H9 (cell line): ENCODE results near the gene HACD1. TPM values are rescaled to one million over a fixed set of nuclear protein-coding genes. Genes with fewer than 3 reads are reported as not detected.

Source experiments
- DNase-seq: peaks from one replicate; pipeline ENCODE4 v3.0.0-alpha.2; 2017
- H2AFZ ChIP-seq: one replicate; pipeline ENCODE4 v1.6.1; 2013; ENCODE audit warnings: mild to moderate bottlenecking, low read length, control low read depth, moderate library complexity
- H2AK5ac ChIP-seq: 2 replicates; pipeline ENCODE4 v1.6.1; 2013; ENCODE audit warnings: low read length, control low read depth, mixed read lengths; ENCODE audit not compliant: insufficient read length
- H2BK120ac ChIP-seq: one replicate; pipeline ENCODE4 v1.6.1; 2013; ENCODE audit warnings: low read depth, mild to moderate bottlenecking, low read length, control low read depth, inconsistent platforms; ENCODE audit not compliant: poor library complexity, severe bottlenecking
- H2BK12ac ChIP-seq: 2 replicates; pipeline ENCODE4 v1.6.1; 2013; ENCODE audit warnings: low read length, control low read depth, mixed read lengths, low read depth; ENCODE audit not compliant: insufficient read length
- H2BK15ac ChIP-seq: 2 replicates; pipeline ENCODE4 v1.6.1; 2013; ENCODE audit warnings: low read depth, low read length, control low read depth
- H2BK20ac ChIP-seq: one replicate; pipeline ENCODE4 v1.6.1; 2013; ENCODE audit warnings: low read depth, mild to moderate bottlenecking, low read length, control low read depth, inconsistent platforms; ENCODE audit not compliant: poor library complexity, severe bottlenecking
- H2BK5ac ChIP-seq: 2 replicates; pipeline ENCODE4 v1.6.1; 2013; ENCODE audit warnings: low read length, control low read depth, mixed read lengths; ENCODE audit not compliant: insufficient read length
- H3K14ac ChIP-seq: 2 replicates; pipeline ENCODE4 v1.6.1; 2013; ENCODE audit warnings: low read length, control low read depth; ENCODE audit not compliant: insufficient read depth
- H3K18ac ChIP-seq: 2 replicates; pipeline ENCODE4 v1.6.1; 2013; ENCODE audit warnings: low read depth, mild to moderate bottlenecking, mixed read lengths, low read length, control low read depth; ENCODE audit not compliant: insufficient read length
- H3K23ac ChIP-seq: 2 replicates; pipeline ENCODE4 v1.6.1; 2013; ENCODE audit warnings: low read length, control low read depth, mixed read lengths, low read depth; ENCODE audit not compliant: insufficient read length
- H3K23me2 ChIP-seq: 2 replicates; pipeline ENCODE4 v1.6.1; 2013; ENCODE audit warnings: low read depth, mild to moderate bottlenecking, mixed read lengths, low read length, control low read depth; ENCODE audit not compliant: insufficient read length, poor library complexity, severe bottlenecking
- H3K27ac ChIP-seq: 2 replicates; pipeline ENCODE4 v1.5.1; 2013; ENCODE audit warnings: low read length, control low read depth, mixed read lengths, low read depth; ENCODE audit not compliant: insufficient read length
- H3K27me3 ChIP-seq: 2 replicates; pipeline ENCODE4 v1.6.1; 2013; ENCODE audit warnings: low read length, control low read depth, inconsistent platforms; ENCODE audit not compliant: insufficient read depth
- H3K4ac ChIP-seq: 2 replicates; pipeline ENCODE4 v1.6.1; 2013; ENCODE audit warnings: low read depth, mild to moderate bottlenecking, control low read depth, inconsistent platforms, low read length, moderate library complexity
- H3K4me1 ChIP-seq: 2 replicates; pipeline ENCODE4 v1.6.1; 2013; ENCODE audit warnings: low read length, control low read depth, inconsistent platforms; ENCODE audit not compliant: insufficient read depth
- H3K4me2 ChIP-seq: 2 replicates; pipeline ENCODE4 v1.6.1; 2013; ENCODE audit warnings: low read length, control low read depth, mixed read lengths; ENCODE audit not compliant: insufficient read length, insufficient read depth
- H3K56ac ChIP-seq: 2 replicates; pipeline ENCODE4 v1.6.1; 2013; ENCODE audit warnings: low read depth, mild to moderate bottlenecking, mixed read lengths, low read length, control low read depth; ENCODE audit not compliant: insufficient read length
- H3K79me1 ChIP-seq: 2 replicates; pipeline ENCODE4 v1.6.1; 2013; ENCODE audit warnings: low read depth, mild to moderate bottlenecking, moderate library complexity, low read length, control low read depth, inconsistent platforms; ENCODE audit not compliant: insufficient read depth, poor library complexity, severe bottlenecking
- H3K79me2 ChIP-seq: 2 replicates; pipeline ENCODE4 v1.6.1; 2013; ENCODE audit warnings: low read length, control low read depth, inconsistent platforms; ENCODE audit not compliant: insufficient read depth
- H3K9ac ChIP-seq: 2 replicates; pipeline ENCODE4 v1.6.1; 2013; ENCODE audit warnings: low read length, control low read depth, mixed read lengths; ENCODE audit not compliant: insufficient read length; ENCODE audit errors: extremely low read depth
- H3K9me3 ChIP-seq: one replicate; pipeline ENCODE4 v1.6.1; 2013; ENCODE audit warnings: low read depth, low read length, inconsistent platforms; ENCODE audit not compliant: control insufficient read depth
- H3T11ph ChIP-seq: one replicate; pipeline ENCODE4 v1.6.1; 2013; ENCODE audit warnings: mild to moderate bottlenecking, low read length, control low read depth, inconsistent platforms
- H4K20me1 ChIP-seq: one replicate; pipeline ENCODE4 v1.6.1; 2013; ENCODE audit not compliant: control insufficient read depth, insufficient read length, insufficient read depth
- H4K5ac ChIP-seq: 2 replicates; pipeline ENCODE4 v1.6.1; 2013; ENCODE audit warnings: low read depth, mild to moderate bottlenecking, mixed read lengths, low read length, control low read depth; ENCODE audit not compliant: insufficient read length
- H4K8ac ChIP-seq: replicated peaks from 2 replicates; pipeline ENCODE4 v1.6.1; 2013; ENCODE audit warnings: low read length, control low read depth, mixed read lengths, low read depth; ENCODE audit not compliant: insufficient read length
- H4K91ac ChIP-seq: 2 replicates; pipeline ENCODE4 v1.6.1; 2013; ENCODE audit warnings: low read depth, mild to moderate bottlenecking, moderate library complexity, mixed read lengths, low read length, control low read depth; ENCODE audit not compliant: insufficient read length
- H3K27ac Mint-ChIP-seq, 3 experiments: 2 replicates in 2 of 3; 3 replicates in 1 of 3; pipeline ENCODE4 v1.8.0; 2020 to 2021; ENCODE audit warnings: mixed read lengths in 3 of 3, mild to moderate bottlenecking in 1 of 3, moderate library complexity in 1 of 3
- H3K27me3 Mint-ChIP-seq: 2 replicates; pipeline ENCODE4 v1.8.0; 2021; ENCODE audit warnings: low read depth, mild to moderate bottlenecking, moderate library complexity, mixed read lengths
- H3K36me3 Mint-ChIP-seq, 3 experiments: 2 replicates in 2 of 3; 3 replicates in 1 of 3; pipeline ENCODE4 v1.8.0; 2020 to 2021; ENCODE audit warnings: low read depth in 3 of 3, mixed read lengths in 3 of 3; ENCODE audit not compliant: insufficient read depth in 1 of 3
- H3K4me1 Mint-ChIP-seq, 2 experiments: 2 replicates each; pipeline ENCODE4 v1.8.0; 2020; ENCODE audit warnings: mixed read lengths in 2 of 2
- H3K4me3 Mint-ChIP-seq, 2 experiments: 2 replicates in 1 of 2; 3 replicates in 1 of 2; pipeline ENCODE4 v1.8.0; 2020 to 2021; ENCODE audit warnings: mild to moderate bottlenecking in 2 of 2, mixed read lengths in 2 of 2, moderate library complexity in 1 of 2
- H3K9me3 Mint-ChIP-seq, 2 experiments: 2 replicates in 1 of 2; 3 replicates in 1 of 2; pipeline ENCODE4 v1.8.0; 2020; ENCODE audit warnings: mild to moderate bottlenecking in 2 of 2, mixed read lengths in 2 of 2, moderate library complexity in 1 of 2
- WGBS: extraction: QIAGEN DNeasy Blood & Tissue Kit; methylation state at CpG from one replicate; pipeline ENCODE4 v1.1.7; 2013; ENCODE audit warnings: missing lambda C conversion rate, low lambda C conversion rate, mixed read lengths; ENCODE audit not compliant: insufficient read length; ENCODE audit errors: extremely low coverage; 5-methylcytosine and 5-hydroxymethylcytosine counted together
- total RNA-seq: library from RNA; stranded (reverse); gene quantifications from 2 replicates; pipeline ENCODE4 v1.2.1, GENCODE V29; 2021
- TF ChIP-seq, protein P1 (sequence below): fragments of 200-600 bp; sonication (generic); conservative IDR thresholded peaks from 3 replicates; pipeline ENCODE4 v1.8.0; 2021; ENCODE audit warnings: antibody characterized with exemption, mild to moderate bottlenecking

HACD1 gene
- total RNA-seq, 1 experiment from 2014 or later = 25.0 TPM

DNA sequence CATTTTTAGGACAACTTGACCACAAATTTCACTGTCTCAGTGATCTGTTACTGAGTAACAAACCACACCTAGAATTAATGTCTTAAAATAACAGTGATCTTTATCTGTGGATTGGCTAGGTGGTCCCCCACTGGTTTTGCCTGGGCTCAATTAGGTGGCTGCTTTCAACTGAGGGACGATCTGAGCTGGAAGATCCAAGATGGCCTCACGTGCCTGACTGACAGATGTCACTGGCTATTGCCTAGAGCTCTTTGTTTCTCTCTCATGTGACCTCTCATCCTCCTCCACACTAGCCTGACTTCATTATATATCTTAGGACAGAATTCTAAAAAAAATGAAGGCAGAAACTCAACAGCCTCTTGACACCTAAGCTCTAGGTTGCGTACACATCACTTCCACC is 59.7 kb downstream of the HACD1 start:
- Histone ChIP-seq H2BK120ac (no peak overlapping the region), H2BK20ac (no peak overlapping the region), H4K20me1 (no peaks in the 10 kb centered on the region), H2BK12ac (no peak overlapping the region), H2BK15ac (no peak overlapping the region), H4K91ac (no peak overlapping the region), H3K27me3 (no peaks in the 10 kb centered on the region), H3K14ac (no peak overlapping the region), H3K27ac (no peak overlapping the region), H3K4me2 (no peak overlapping the region), H3K18ac (no peak overlapping the region), H2AK5ac (no peak overlapping the region), H4K5ac (no peak overlapping the region), H4K8ac (no peak overlapping the region), H3K56ac (no peak overlapping the region), H3K23ac (no peak overlapping the region), H3K4me1 (peaks cover 2% of the 10 kb centered on the region; the same call in 1 of the 2 replicates), H3K4ac (no peak overlapping the region), H2BK5ac (no peak overlapping the region), H3K9ac (no peak overlapping the region), H3K79me1 (no peaks in the 10 kb centered on the region), H3K79me2 (no peaks in the 10 kb centered on the region), H3K9me3 (no peaks in the 10 kb centered on the region), H3T11ph (no peak overlapping the region), H2AFZ (no peak overlapping the region), H3K23me2 (no peaks in the 10 kb centered on the region)
- Mint-ChIP-seq H3K27ac (no peak overlapping the region), H3K27me3 (no peaks in the 10 kb centered on the region), H3K9me3 (no peaks in the 10 kb centered on the region), H3K36me3 (no peaks in the 10 kb centered on the region), H3K4me1 (peaks cover 11% of the 10 kb centered on the region in 2 experiments), H3K4me3 (no peak overlapping the region)
- no CpG with 5 or more reads among the region's 3 CpGs for WGBS
- no peak for DNase-seq
- TF ChIP-seq, protein P1, sequence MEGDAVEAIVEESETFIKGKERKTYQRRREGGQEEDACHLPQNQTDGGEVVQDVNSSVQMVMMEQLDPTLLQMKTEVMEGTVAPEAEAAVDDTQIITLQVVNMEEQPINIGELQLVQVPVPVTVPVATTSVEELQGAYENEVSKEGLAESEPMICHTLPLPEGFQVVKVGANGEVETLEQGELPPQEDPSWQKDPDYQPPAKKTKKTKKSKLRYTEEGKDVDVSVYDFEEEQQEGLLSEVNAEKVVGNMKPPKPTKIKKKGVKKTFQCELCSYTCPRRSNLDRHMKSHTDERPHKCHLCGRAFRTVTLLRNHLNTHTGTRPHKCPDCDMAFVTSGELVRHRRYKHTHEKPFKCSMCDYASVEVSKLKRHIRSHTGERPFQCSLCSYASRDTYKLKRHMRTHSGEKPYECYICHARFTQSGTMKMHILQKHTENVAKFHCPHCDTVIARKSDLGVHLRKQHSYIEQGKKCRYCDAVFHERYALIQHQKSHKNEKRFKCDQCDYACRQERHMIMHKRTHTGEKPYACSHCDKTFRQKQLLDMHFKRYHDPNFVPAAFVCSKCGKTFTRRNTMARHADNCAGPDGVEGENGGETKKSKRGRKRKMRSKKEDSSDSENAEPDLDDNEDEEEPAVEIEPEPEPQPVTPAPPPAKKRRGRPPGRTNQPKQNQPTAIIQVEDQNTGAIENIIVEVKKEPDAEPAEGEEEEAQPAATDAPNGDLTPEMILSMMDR = no peak
